ENCODE results near the gene CNPY3.
"Not testable (repeated sequence)": the region's sequence is repeated elsewhere in the genome, so short reads cannot be mapped to it uniquely, and the experiment has no call there.

CNPY3 gene

GRCh38 chr6:42928986-42929820 is at the start of gene CNPY3:
Gene CNPY3 (plus strand): TSS chr6:42929480. CDS start chr6:42929571, 91 bp downstream.
- H3K4me3 Mint-ChIP-seq: peak within 1 kb of the TSS; percentile 96
- peaks cover 76% of the 10 kb centered on the region for H3K4me1 Mint-ChIP-seq (ENCODE audit: low read depth)
- intact Hi-C loops (cut with micrococcal nuclease): no loop called here
- no peaks in the 10 kb centered on the region for H3K27me3 Mint-ChIP-seq
- no peaks in the 10 kb centered on the region for H3K9me3 Mint-ChIP-seq
- peaks cover 46% of the 10 kb centered on the region for H3K36me3 Mint-ChIP-seq (ENCODE audit: low read depth)
- H3K27ac Mint-ChIP-seq: peak within 1 kb of the TSS; percentile 98

DNA sequence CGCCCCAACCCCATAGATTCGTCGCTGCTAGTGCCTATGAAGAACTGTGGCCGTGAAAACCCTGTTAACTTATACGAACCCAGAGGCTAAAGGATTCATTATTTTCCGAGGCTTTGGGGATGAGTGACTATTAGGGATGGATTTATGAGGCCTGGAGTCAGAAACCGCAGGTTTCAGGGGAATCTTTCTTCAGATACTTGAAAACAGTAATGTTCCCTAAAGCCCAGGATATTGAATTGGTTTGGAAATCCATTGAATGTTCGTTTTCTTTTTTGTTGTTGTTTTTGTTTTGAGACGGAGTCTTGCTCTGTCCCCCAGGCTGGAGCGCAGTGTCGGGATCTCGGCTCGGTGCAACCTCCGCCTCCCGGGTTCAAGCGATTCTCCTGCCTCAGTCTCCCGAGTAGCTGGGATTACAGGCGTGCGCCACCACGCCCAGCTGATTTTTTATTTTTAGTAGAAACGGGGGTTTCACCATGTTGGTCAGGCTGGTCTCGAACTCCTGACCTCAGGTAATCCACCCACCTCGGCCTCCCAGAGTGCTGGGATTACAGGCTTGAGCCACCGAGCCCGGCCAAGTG is 49.0 kb upstream of the CNPY3 start:
- H3K4me1 Mint-ChIP-seq (ENCODE audit: low read depth); H3K27me3 Mint-ChIP-seq; intact Hi-C loops (cut with micrococcal nuclease); H3K9me3 Mint-ChIP-seq: not testable (repeated sequence)
- Mint-ChIP-seq H3K4me3 (peak overlapping the region; percentile 99), H3K27ac (peak overlapping the region; percentile 98), H3K36me3 (ENCODE audit: low read depth) (peaks cover 49% of the 10 kb centered on the region)

DNA sequence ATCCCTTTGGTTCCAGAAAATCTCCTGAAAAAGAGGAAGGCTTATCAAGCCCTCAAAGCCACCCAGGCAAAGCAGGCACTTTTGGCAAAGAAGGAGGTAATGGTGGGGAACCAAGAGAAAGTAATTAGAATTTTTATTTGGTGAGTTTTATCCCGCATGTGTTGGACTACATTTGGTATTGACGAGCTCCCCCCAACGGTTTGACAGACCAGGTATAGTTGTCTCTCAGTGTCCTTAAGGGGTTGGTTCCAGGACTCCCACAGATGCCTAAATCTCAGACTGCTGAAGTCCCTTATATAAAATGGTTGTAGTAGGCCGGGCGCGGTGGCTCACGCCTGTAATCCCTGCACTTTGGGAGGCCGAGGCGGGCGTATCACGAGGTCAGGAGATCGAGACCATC is 48.4 kb upstream of the CNPY3 start:
- H3K27me3 Mint-ChIP-seq; H3K4me1 Mint-ChIP-seq (ENCODE audit: low read depth); intact Hi-C loops (cut with micrococcal nuclease); H3K9me3 Mint-ChIP-seq: not testable (repeated sequence)
- Mint-ChIP-seq H3K27ac (peak overlapping the region; percentile 98), H3K36me3 (ENCODE audit: low read depth) (peaks cover 55% of the 10 kb centered on the region), H3K4me3 (peak overlapping the region; percentile 99)

GRCh38 chr6:42885702-42886101 is 43.6 kb upstream of the CNPY3 start:
- H3K4me3 Mint-ChIP-seq: no peak overlapping the region
- intact Hi-C loops (cut with micrococcal nuclease): no loop called here
- H3K27me3 Mint-ChIP-seq: no peaks in the 10 kb centered on the region
- H3K9me3 Mint-ChIP-seq: no peaks in the 10 kb centered on the region
- H3K27ac Mint-ChIP-seq: no peak overlapping the region
- no peaks in the 10 kb centered on the region for H3K4me1 Mint-ChIP-seq (ENCODE audit: low read depth)
- peaks cover 75% of the 10 kb centered on the region for H3K36me3 Mint-ChIP-seq (ENCODE audit: low read depth)

DNA sequence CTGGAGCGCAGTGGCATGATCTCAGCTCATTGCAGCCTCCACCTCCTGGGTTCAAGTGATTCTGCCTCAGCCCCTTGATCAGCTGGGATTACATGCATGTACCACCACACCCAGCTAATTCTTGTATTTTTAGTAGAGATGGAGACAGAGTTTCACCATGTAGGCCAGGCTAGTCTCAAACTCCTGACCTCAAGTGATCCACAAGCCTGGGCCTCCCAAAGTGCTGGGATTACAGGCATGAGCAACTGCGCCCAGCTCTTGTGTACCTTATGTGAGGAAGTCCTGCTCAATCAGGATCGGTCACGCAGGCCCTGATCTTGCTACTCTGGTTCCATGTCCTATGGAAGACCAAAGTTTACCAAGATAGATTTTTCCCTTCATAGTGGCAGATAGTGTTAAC is 41.1 kb upstream of the CNPY3 start:
- H3K4me3 Mint-ChIP-seq; H3K27me3 Mint-ChIP-seq; H3K9me3 Mint-ChIP-seq; H3K4me1 Mint-ChIP-seq (ENCODE audit: low read depth); intact Hi-C loops (cut with micrococcal nuclease); H3K27ac Mint-ChIP-seq: not testable (repeated sequence)
- peaks cover 65% of the 10 kb centered on the region for H3K36me3 Mint-ChIP-seq (ENCODE audit: low read depth)

GRCh38 chr6:42889815-42890214 is 39.5 kb upstream of the CNPY3 start:
- H3K27ac Mint-ChIP-seq: peak overlapping the region; percentile 92
- intact Hi-C loops (cut with micrococcal nuclease): loop anchor here (1.0 kb wide), 1 partner anchor 144 kb away; the partner anchor contains the start of gene TBCC
- H3K4me1 Mint-ChIP-seq (ENCODE audit: low read depth): peaks cover 22% of the 10 kb centered on the region
- H3K27me3 Mint-ChIP-seq: no peaks in the 10 kb centered on the region
- H3K9me3 Mint-ChIP-seq: no peaks in the 10 kb centered on the region
- peak overlapping the region; percentile 85 for H3K4me3 Mint-ChIP-seq
- H3K36me3 Mint-ChIP-seq (ENCODE audit: low read depth): peaks cover 49% of the 10 kb centered on the region

DNA sequence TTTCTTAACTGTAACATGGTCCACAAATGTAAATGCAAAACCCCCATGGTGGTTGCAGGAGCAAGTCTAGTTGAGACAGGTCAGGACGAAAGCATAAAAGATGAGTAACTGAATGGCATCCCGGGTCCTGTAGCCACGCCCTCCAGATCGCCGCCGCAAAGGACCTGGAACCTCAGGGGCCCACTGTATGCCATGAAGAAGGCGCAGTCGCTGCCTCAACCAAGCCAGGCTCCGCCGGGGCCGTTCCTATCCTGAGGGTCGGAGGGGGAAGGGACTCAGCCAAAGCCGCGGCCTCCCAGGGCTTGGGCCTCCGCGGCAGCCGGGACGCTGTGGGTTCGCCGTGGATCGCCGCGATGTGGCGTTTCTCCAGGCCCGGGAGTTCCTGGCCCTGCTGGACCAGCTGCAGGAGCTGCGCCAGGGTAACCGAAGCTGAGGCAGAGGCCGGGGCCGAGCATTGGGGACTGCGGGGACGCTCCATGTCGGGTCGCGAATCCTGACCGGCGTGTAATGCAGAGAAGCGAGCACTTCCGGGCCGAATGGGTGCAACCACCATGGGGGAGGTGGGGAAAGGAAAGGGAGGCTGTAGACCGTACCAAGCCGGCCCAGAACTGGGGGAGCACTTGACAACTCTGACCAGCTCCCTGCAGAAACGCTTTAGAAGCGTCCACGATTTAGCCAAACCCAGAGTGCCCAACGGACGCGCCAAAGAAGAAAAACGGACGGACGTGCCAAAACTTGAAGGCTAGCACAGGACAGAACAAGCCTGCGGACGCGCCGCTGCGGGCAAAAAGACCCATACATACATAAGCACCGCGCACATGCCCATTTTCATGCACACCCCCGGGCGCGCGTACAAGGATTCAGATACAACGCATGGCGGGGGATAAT is 38.7 kb upstream of the CNPY3 start:
- Mint-ChIP-seq H3K27me3 (no peaks in the 10 kb centered on the region), H3K4me1 (ENCODE audit: low read depth) (peaks cover 22% of the 10 kb centered on the region), H3K36me3 (ENCODE audit: low read depth) (peaks cover 41% of the 10 kb centered on the region), H3K27ac (peak overlapping the region; percentile 92), H3K4me3 (peak overlapping the region; percentile 85), H3K9me3 (no peaks in the 10 kb centered on the region)
- intact Hi-C loops (cut with micrococcal nuclease): loop anchor here (1.0 kb wide), 1 partner anchor 144 kb away; the partner anchor contains the start of gene TBCC

GRCh38 chr6:42891199-42891722 is 38.0 kb upstream of the CNPY3 start:
- Mint-ChIP-seq H3K9me3 (no peaks in the 10 kb centered on the region), H3K27ac (peak overlapping the region; percentile 92), H3K36me3 (ENCODE audit: low read depth) (peaks cover 34% of the 10 kb centered on the region), H3K4me1 (ENCODE audit: low read depth) (peaks cover 22% of the 10 kb centered on the region), H3K27me3 (no peaks in the 10 kb centered on the region), H3K4me3 (peak overlapping the region; percentile 85)
- intact Hi-C loops (cut with micrococcal nuclease): no loop called here

DNA sequence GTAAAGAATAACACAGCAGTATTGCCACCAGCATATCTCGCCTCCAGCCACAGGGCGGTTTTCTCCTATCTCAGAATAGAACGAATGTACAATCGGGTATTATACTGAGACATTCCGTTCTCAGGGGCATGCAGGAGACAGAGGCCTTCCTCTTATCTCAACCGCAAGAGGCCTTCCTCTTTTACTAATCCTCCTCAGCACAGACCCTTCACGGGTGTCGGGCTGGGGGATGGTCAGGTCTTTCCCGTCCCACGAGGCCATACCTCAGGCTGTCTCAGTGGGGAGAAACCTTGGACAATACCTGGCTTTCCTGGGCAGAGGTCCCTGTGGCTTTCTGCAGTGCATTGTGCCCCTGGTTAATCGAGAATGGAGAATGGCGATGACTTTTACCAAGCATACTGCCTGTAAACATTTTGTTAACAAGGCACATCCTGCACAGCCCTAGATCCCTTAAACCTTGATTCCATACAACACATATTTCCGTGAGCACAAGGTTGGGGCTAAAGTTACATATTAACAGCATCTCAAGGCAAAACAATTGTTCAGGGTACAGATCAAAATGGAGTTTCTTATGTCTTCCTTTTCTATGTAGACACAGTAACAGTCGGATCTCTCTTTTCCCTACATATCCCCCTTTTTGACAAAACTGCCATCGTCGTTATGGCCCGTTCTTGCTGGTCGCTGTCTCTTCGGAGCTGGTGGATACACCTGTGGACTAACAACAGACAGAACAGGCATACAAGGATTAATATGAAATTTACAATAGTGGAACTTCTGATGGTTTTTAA is 35.0 kb upstream of the CNPY3 start:
- H3K9me3 Mint-ChIP-seq; H3K27me3 Mint-ChIP-seq; H3K4me3 Mint-ChIP-seq; H3K36me3 Mint-ChIP-seq (ENCODE audit: low read depth); intact Hi-C loops (cut with micrococcal nuclease): not testable (repeated sequence)
- peaks cover 22% of the 10 kb centered on the region for H3K4me1 Mint-ChIP-seq (ENCODE audit: low read depth)
- H3K27ac Mint-ChIP-seq: peak overlapping the region; percentile 77

DNA sequence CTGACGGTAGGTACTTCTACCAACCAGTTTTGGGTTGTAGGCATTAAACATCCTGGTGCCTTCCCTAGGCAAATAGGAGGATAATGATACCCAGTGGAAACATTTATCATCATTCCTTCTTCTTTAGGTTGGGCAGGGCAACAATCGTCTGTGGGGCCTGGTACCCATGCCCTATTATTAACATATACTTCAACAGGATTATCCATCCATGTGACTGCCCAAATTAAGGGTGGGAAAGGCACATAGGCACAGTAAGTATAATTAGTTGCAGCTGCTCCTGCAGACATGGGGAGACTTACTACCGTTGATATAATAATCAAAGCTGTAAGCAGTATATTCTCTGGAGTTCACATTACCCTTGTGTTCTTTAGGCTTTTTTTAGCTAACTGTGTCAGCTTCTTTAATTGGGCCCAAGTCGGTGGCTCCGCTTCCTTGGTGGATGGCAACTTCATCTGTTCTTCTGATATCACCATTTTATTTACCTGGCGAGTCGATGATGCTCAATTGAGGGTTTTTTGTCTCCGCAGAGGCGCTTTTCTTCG is 33.0 kb upstream of the CNPY3 start:
- Mint-ChIP-seq H3K27me3 (no peaks in the 10 kb centered on the region), H3K4me1 (ENCODE audit: low read depth) (peaks cover 19% of the 10 kb centered on the region), H3K4me3 (no peak overlapping the region), H3K36me3 (ENCODE audit: low read depth) (no peaks in the 10 kb centered on the region), H3K27ac (no peak overlapping the region), H3K9me3 (no peaks in the 10 kb centered on the region)
- intact Hi-C loops (cut with micrococcal nuclease): loop anchor here (5.0 kb wide), 1 partner anchor 234 kb away; no protein-coding TSS in a partner anchor

DNA sequence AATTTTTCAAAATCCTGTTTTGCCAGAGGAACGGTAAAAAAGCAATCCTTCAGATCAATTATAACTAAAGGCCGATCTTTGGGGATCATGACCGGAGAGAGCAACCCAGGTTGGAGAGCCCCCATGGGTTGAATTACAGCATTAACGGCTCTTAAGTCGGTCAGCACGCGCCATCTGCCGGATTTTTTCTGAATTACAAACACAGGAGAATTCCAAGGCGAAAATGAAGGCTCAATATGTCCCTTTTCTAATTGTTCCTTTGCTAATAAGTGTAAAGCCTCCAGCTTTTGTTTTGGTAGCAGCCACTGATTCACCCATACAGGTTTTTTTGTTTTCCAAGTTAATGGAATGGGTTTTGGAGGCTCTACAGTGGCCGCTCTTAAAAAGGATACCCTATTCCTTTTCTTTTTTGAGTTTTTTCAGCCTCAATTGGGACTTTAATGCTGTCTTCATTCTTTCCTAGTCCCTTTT is 30.4 kb upstream of the CNPY3 start:
- H3K9me3 Mint-ChIP-seq: no peaks in the 10 kb centered on the region
- no peaks in the 10 kb centered on the region for H3K36me3 Mint-ChIP-seq (ENCODE audit: low read depth)
- no peak overlapping the region for H3K4me3 Mint-ChIP-seq
- peaks cover 26% of the 10 kb centered on the region for H3K4me1 Mint-ChIP-seq (ENCODE audit: low read depth)
- intact Hi-C loops (cut with micrococcal nuclease): loop anchor here (5.0 kb wide), 1 partner anchor 237 kb away; no protein-coding TSS in a partner anchor
- no peaks in the 10 kb centered on the region for H3K27me3 Mint-ChIP-seq
- H3K27ac Mint-ChIP-seq: no peak overlapping the region

- Mint-ChIP-seq H3K4me3 (no peak overlapping the region), H3K9me3 (no peaks in the 10 kb centered on the region), H3K4me1 (ENCODE audit: low read depth) (peaks cover 21% of the 10 kb centered on the region), H3K27me3 (no peaks in the 10 kb centered on the region), H3K27ac (no peak overlapping the region), H3K36me3 (ENCODE audit: low read depth) (no peaks in the 10 kb centered on the region)
- intact Hi-C loops (cut with micrococcal nuclease): loop anchor here (2.0 to 5.0 kb wide), 3 partner anchors 122 to 243 kb away; partner anchors contain the start of gene RRP36
Observed at GRCh38 chr6:42899871-42900270, 29.4 kb upstream of the CNPY3 start.
